ENCODE data around the gene GRIN3B.

Gene GRIN3B

GRCh38 chr19:982567-983170, 17.6 kb upstream of the GRIN3B start:
- Histone ChIP-seq H3K27ac (ENCODE audit: extremely low read depth, low read depth, low read length) (no peak overlapping the region), H3K9me3 (ENCODE audit: control insufficient read depth, insufficient read depth, low read depth, low read length) (no peaks in the 10 kb centered on the region), H3K36me3 (ENCODE audit: control insufficient read depth in 2 of 2, insufficient read depth in 1 of 2, low read length in 2 of 2) (peaks cover 6 to 22% of the 10 kb centered on the region in 2 experiments; a peak in 2 of 3 replicates), H3K4me3 (ENCODE audit: low read depth, low read length) (peak overlapping the region; percentile 27), H3K4me1 (ENCODE audit: control insufficient read depth, insufficient read depth, low read length) (peaks cover 2% of the 10 kb centered on the region; the same call in 1 of the 2 replicates)
- CTCF ChIA-PET: interaction anchor here (0.6 to 5.9 kb wide), 11 partner anchors 10 to 387 kb away, joined by 3 to 116 read pairs (median 4); no protein-coding TSS in a partner anchor
- POLR2A ChIA-PET: no interaction called here
- TF ChIP-seq ZNF23 (tag by site-specific recombination; IDR thresholded peaks at IDR 0.05; ENCODE audit: borderline replicate concordance): no peak
- TF ChIP-seq ZNF580 (tag by site-specific recombination; IDR thresholded peaks at IDR 0.05): no peak
- TF ChIP-seq ZNF214 (tag by site-specific recombination; IDR thresholded peaks at IDR 0.05; ENCODE audit: borderline replicate concordance): no peak
- TF ChIP-seq TSHZ1 (tag by site-specific recombination; IDR thresholded peaks at IDR 0.05; ENCODE audit: borderline replicate concordance): no peak
- no peak for TF ChIP-seq SETDB1 (IDR thresholded peaks at IDR 0.05; ENCODE audit: insufficient read length, low read length)
- no peak for TF ChIP-seq ZNF423 (tag by site-specific recombination; IDR thresholded peaks at IDR 0.05)
- no peak for TF ChIP-seq ZNF169 (tag by site-specific recombination; IDR thresholded peaks at IDR 0.05)
- peak; percentile 64; the same call in 1 of the 2 replicates for TF ChIP-seq ZNF677 (tag by site-specific recombination; IDR thresholded peaks at IDR 0.05)
- no peak for TF ChIP-seq OVOL3 (tag by site-specific recombination; IDR thresholded peaks at IDR 0.05)
- TF ChIP-seq OSR2 (tag by site-specific recombination; IDR thresholded peaks at IDR 0.05): peak; percentile 21; the same call in 1 of the 2 replicates
- no peak for TF ChIP-seq ZNF777 (tag by site-specific recombination; IDR thresholded peaks at IDR 0.05; ENCODE audit: borderline replicate concordance)
- no peak for TF ChIP-seq ZSCAN16 (tag by site-specific recombination; IDR thresholded peaks at IDR 0.05)
- no peak for TF ChIP-seq KLF1 (tag by site-specific recombination; IDR thresholded peaks at IDR 0.05)
- no peak for TF ChIP-seq ZNF571 (tag by site-specific recombination; IDR thresholded peaks at IDR 0.05)
- no peak for TF ChIP-seq ZNF19 (tag by site-specific recombination; IDR thresholded peaks at IDR 0.05; ENCODE audit: low read depth)
- TF ChIP-seq KLF16 (tag by site-specific recombination; IDR thresholded peaks at IDR 0.05): no peak
- TF ChIP-seq ZNF132 (tag by site-specific recombination; IDR thresholded peaks at IDR 0.05; ENCODE audit: borderline replicate concordance): no peak
- TF ChIP-seq ZNF518A (tag by site-specific recombination; conservative IDR thresholded peaks at IDR 0.05; ENCODE audit: low read depth): no peak
- no peak for TF ChIP-seq ZNF501 (tag by site-specific recombination; IDR thresholded peaks at IDR 0.05)
- no peak for TF ChIP-seq ZNF2 (tag by site-specific recombination; IDR thresholded peaks at IDR 0.05)
- no peak for TF ChIP-seq FEZF1 (tag by site-specific recombination; IDR thresholded peaks at IDR 0.05)
- no peak for TF ChIP-seq ZNF707 (tag by site-specific recombination; IDR thresholded peaks at IDR 0.05)
- TF ChIP-seq GFI1B (tag by site-specific recombination; IDR thresholded peaks at IDR 0.05): no peak
- no peak for TF ChIP-seq ZNF362 (tag by site-specific recombination; IDR thresholded peaks at IDR 0.05)
- TF ChIP-seq ZNF585B (tag by site-specific recombination; IDR thresholded peaks at IDR 0.05): no peak
- TF ChIP-seq ZNF473 (tag by site-specific recombination; IDR thresholded peaks at IDR 0.05): no peak
- no peak for TF ChIP-seq ZNF843 (tag by site-specific recombination; IDR thresholded peaks at IDR 0.05)
- no peak for TF ChIP-seq ZNF785 (tag by site-specific recombination; IDR thresholded peaks at IDR 0.05)
